KOPT-K1 (cell line): ENCODE measurements around the gene SSBP3.

Experiments used
- H3K27ac ChIP-seq: fragments of 200-600 bp; sonication (generic); 2 replicates; pipeline ENCODE4 v1.5.1; 2016; ENCODE audit warnings: antibody characterized with exemption, mild to moderate bottlenecking, low read depth, low read length; ENCODE audit not compliant: poor library complexity, severe bottlenecking
- H3K36me3 ChIP-seq: fragments of 200-600 bp; sonication (generic); 2 replicates; pipeline ENCODE4 v1.5.1; 2017; ENCODE audit warnings: antibody characterized with exemption, mild to moderate bottlenecking, low read length, moderate library complexity; ENCODE audit not compliant: insufficient read depth
- H3K9me3 ChIP-seq: fragments of 200-600 bp; sonication (generic); 2 replicates; pipeline ENCODE4 v1.5.1; 2017; ENCODE audit warnings: antibody characterized with exemption, low read length, mild to moderate bottlenecking; ENCODE audit not compliant: insufficient read depth, poor library complexity, severe bottlenecking

The SSBP3 gene

DNA sequence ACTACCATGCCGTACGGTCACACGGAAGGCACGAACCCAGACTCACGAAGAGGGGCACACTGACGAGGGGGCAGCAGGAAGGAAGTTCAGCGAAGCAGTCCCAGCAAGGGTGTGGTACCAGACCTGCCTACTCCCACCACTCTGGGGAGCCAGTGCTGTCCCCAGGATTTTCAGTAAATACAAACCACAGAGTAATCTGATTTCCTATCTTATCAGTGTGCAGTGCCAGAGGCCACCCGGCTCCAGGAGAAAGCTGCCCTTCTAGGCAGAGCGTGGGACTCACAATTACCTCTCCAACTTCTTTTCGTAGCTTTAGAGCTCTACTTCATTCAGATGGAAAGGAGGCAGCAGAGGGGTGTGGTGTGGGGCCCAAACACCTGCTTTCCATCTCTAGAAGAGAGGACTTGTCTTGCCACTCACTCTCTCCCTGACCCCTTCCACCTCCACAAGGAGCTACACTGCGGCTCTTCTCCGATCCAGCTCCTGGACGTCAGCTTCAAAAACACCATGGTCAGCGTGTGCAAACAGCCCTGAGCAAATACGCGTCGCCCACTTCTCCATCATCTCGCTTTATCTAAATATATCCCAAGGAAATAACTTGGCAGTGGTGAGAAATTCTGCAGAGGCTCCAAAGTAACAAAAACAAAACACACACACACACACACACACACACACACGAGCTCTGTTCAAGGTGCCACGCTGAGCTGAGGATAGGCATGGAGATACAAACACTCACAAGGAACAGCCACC lies 107.7 kb downstream of the SSBP3 start:
- H3K9me3 ChIP-seq = no peaks in the 10 kb centered on the region
- H3K27ac ChIP-seq = peak overlapping the region; percentile 23
- H3K36me3 ChIP-seq = no peaks in the 10 kb centered on the region; the same call in 1 of the 2 replicates

- Histone ChIP-seq H3K9me3 (no peaks in the 10 kb centered on the region), H3K36me3 (no peaks in the 10 kb centered on the region; the same call in 1 of the 2 replicates), H3K27ac (peak overlapping the region; percentile 23)
Observed at GRCh38 chr1:54297596-54298283, 108.5 kb downstream of the SSBP3 start.

DNA sequence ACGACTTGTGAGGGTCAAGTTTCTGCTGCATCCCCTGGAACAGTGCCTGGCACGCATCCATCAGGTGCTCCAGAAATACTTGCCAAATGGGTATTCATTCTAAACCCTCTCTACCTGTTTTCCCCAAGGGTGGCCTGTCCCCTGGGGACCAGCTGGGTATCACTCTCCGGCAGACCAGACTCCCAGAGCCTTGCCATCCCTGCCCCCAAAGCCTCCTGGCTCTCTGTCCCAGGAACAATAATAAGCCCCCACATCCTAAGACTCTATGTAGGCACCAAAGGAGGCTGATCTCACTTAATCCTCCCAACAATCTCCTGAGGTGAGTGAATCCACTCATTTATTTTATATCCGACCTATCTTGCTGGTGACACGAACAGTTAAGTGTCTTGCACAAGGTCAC lies 109.5 kb downstream of the SSBP3 start:
- no peak overlapping the region for H3K27ac ChIP-seq
- H3K9me3 ChIP-seq = no peaks in the 10 kb centered on the region
- no peaks in the 10 kb centered on the region; the same call in 1 of the 2 replicates for H3K36me3 ChIP-seq

GRCh38 chr1:54294887-54295286 lies 111.3 kb downstream of the SSBP3 start:
- no peaks in the 10 kb centered on the region; the same call in 1 of the 2 replicates for H3K36me3 ChIP-seq
- H3K9me3 ChIP-seq = no peaks in the 10 kb centered on the region
- no peak overlapping the region for H3K27ac ChIP-seq

DNA sequence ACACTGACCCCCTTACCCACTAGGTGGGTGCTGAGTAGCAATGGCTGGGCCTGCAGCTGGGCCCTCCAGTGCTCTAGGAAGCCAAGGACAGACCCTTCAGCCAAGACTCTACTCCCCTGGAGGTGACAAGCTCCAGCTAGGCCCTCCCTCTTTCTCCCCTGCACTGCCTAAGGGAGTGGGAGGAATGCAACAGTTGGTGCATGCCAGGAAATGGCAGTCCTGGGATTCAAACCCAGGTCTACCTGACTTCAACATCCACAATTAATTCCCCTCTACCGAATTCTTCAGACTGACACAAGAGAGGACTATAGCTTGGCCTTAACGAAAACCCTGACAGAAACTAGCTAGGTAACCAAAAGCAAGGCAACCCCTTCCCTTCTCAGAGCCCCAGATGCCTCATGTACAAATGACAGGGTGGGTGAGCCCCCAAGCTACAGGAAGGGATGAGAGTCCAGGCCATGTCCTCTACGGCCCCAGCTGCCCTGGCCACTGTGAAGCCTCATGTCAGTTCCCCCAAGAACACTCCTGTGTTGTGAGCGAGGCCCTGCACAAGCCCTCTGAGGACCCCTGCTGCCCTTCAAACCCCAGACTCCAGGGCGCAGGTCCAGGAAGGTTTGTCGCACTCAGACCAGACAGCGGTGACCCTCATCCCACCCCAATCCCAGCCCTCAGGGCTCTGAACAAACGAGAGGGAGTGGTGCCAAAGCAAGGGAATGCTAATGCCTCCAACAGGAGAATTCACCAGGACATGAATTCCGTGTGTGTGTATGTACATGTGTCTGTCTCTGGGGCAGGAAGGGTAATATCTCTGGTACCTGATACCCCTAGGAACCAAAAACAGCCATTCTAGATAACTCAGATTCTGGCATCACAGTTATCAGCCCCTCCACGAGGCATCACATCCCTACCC lies 113.9 kb downstream of the SSBP3 start:
- no peaks in the 10 kb centered on the region; the same call in 1 of the 2 replicates for H3K36me3 ChIP-seq

GRCh38 chr1:54291276-54292001 lies 114.8 kb downstream of the SSBP3 start:
- H3K9me3 ChIP-seq = no peaks in the 10 kb centered on the region
- no peaks in the 10 kb centered on the region; the same call in 1 of the 2 replicates for H3K36me3 ChIP-seq
- peak overlapping the region; percentile 9 for H3K27ac ChIP-seq

More for the DNA sequence above, 113.9 kb downstream of the SSBP3 start:
- Histone ChIP-seq H3K9me3 (no peaks in the 10 kb centered on the region), H3K27ac (peak overlapping the region; percentile 9)

DNA sequence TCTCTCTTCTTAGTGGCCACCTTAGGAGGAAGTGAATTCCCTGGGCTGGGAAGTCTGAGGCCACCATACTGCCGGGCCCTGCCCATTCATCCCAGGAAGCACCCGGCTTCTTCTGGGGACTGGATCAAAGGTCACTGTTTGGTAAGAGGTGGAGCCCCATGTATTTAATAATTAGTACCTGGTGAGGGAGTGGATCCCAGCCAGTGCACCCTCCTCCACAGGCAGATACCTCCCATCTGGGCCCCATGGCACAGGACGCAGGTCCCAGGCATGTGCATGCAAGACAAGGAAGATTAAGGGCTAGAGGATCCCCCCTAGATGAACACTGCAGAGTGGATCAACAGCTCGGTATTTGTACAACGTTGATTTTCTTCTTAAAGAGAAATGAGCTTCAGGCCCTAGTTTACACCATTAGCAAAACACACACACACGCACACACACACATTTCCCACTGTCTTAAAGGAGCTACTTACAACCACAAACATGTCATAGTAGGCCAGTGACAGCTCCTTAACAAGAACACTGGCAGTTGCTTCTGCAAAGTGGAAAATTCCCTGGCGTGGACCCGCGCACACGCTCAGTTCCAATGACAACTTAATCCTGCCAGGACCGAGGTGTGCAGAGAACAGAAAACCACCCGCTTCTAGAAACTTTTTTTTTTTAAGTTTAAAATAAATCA lies 115.5 kb downstream of the SSBP3 start:
- no peaks in the 10 kb centered on the region; the same call in 1 of the 2 replicates for H3K36me3 ChIP-seq
- H3K27ac ChIP-seq = peak overlapping the region; percentile 10
- H3K9me3 ChIP-seq = no peaks in the 10 kb centered on the region

DNA sequence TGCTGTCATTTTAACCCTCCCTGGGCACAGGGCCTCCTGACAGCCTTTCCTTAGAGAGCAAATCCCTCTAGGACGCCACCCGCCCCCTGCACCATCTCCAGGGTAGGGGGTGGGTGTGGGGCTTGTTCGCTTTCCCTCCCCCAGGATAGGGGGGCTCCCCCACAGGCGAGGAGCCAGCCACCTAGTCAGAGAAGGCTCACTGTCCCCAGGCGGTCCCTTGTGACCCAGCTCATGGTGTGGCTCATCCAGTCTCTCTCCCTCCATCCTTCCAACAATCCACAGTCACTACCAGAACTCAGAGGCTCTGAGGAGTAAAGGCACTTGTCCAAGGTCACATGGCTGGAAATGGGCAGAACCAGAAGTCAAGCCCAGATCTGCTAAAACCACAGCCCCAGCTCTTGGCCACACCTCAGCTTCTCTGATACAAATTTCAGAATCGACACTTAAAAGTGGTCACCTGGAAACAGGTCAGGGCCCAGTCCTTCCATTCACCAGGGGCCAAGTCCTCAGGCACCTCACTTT lies 116.4 kb downstream of the SSBP3 start:
- Histone ChIP-seq H3K36me3 (no peaks in the 10 kb centered on the region; the same call in 1 of the 2 replicates), H3K27ac (peak overlapping the region; percentile 10), H3K9me3 (no peaks in the 10 kb centered on the region)

GRCh38 chr1:54287801-54288211 lies 118.4 kb downstream of the SSBP3 start:
- Histone ChIP-seq H3K9me3 (no peaks in the 10 kb centered on the region), H3K36me3 (no peaks in the 10 kb centered on the region), H3K27ac (peak overlapping the region; percentile 98)

- peak overlapping the region; percentile 98 for H3K27ac ChIP-seq
- no peaks in the 10 kb centered on the region for H3K9me3 ChIP-seq
- H3K36me3 ChIP-seq = no peaks in the 10 kb centered on the region
Observed at GRCh38 chr1:54287176-54287650, 119.0 kb downstream of the SSBP3 start.

DNA sequence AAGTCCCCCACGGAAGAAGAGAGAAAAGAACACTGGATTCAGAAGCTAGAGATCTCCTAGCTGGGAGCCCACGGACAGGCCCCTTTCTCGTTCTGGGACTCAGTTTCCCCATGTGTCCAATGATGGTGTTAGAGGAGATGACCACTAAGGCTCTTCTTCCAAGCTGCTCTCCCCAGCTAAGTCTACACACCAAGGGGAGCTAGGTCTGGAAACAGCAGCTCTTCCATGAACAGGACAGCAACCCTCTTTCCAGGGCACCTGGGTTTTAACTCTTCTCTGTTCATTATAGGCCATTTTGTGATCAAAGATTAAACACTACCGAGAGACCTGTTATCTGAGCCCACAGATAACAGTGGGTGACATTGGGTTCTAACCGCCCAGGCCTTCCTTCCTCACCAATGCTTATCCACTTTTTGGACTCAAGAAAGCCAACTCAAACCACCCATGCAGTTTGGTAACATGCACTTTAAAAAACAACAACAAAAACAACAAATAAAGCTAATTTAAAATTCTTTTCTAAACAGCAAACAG lies 120.3 kb downstream of the SSBP3 start:
- H3K9me3 ChIP-seq = no peaks in the 10 kb centered on the region
- H3K27ac ChIP-seq = peak overlapping the region; percentile 98

GRCh38 chr1:54284781-54285529 lies 121.2 kb downstream of the SSBP3 start:
- H3K36me3 ChIP-seq = peaks cover 11% of the 10 kb centered on the region
- peak overlapping the region; percentile 98 for H3K27ac ChIP-seq

More for the DNA sequence above, 120.3 kb downstream of the SSBP3 start:
- peaks cover 2% of the 10 kb centered on the region; the same call in 1 of the 2 replicates for H3K36me3 ChIP-seq

More at GRCh38 chr1:54284781-54285529, 121.2 kb downstream of the SSBP3 start:
- no peaks in the 10 kb centered on the region for H3K9me3 ChIP-seq
